ENCODE results near the gene CCND1. TPM values are rescaled to one million over a fixed set of nuclear protein-coding genes. Genes with fewer than 3 reads are reported as not detected.

CCND1 gene
- total RNA-seq, 1 experiment from 2014 or later: 106 TPM

DNA sequence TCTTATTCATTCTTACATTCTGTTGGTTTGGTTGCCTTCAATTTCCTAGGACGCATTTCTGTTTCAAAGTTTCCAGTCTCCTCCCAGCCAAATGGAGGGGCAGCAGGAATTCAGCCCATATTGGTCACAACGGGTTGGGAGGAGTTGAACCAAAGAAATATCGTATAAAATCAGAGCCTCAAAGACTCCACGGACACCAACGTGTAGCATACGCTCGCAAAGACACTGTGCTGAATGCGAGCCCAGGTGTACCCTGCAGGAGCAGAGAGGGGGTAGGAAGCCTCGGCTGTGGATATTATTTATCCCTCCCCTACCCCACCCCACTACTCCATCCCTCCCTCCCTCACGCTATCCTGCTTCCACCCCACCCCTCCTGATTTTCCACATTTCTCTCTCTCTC, 15.5 kb upstream of the CCND1 start:
- H3K36me3 Mint-ChIP-seq (ENCODE audit: insufficient read depth, unreplicated experiment): no peaks in the 10 kb centered on the region

DNA sequence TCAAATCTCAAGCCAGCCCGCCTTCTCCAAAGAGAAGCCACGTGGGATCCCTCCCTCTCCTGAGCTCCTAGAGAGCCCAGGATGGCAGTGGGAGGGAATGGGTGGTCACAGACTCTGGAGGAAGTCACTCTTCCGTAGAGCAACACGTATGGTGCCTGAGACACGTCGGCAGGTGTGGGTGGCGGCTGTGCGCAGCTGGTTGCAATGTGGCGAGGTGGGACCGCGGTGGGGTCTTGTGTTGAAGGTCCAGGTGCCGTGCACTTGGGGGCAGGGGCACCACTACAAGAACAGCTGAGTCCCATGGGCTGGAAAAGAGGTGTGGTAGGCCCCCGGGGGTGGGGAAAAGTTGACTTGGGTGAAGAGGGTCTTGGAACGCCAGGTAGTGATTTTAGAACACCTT, 13.4 kb upstream of the CCND1 start:
- Mint-ChIP-seq H3K27me3 (ENCODE audit: insufficient read depth, unreplicated experiment) (no peaks in the 10 kb centered on the region), H3K9me3 (ENCODE audit: unreplicated experiment) (no peaks in the 10 kb centered on the region), H3K4me1 (ENCODE audit: insufficient read depth, unreplicated experiment) (no peaks in the 10 kb centered on the region), H3K36me3 (ENCODE audit: insufficient read depth, unreplicated experiment) (no peaks in the 10 kb centered on the region), H3K4me3 (ENCODE audit: unreplicated experiment) (no peak overlapping the region), H3K27ac (ENCODE audit: low read depth, unreplicated experiment) (no peak overlapping the region)
- no TSS peak for BruUV-seq (replicated peaks)
- DNase-seq (ENCODE audit: unreplicated experiment): no peak
- ChIA-PET POLR2A (no interaction called here), CTCF (interaction anchor here (0.6 kb wide), 1 partner anchor 288 kb away, joined by 3 read pairs; no protein-coding TSS in a partner anchor)
- TF ChIP-seq, protein P1, sequence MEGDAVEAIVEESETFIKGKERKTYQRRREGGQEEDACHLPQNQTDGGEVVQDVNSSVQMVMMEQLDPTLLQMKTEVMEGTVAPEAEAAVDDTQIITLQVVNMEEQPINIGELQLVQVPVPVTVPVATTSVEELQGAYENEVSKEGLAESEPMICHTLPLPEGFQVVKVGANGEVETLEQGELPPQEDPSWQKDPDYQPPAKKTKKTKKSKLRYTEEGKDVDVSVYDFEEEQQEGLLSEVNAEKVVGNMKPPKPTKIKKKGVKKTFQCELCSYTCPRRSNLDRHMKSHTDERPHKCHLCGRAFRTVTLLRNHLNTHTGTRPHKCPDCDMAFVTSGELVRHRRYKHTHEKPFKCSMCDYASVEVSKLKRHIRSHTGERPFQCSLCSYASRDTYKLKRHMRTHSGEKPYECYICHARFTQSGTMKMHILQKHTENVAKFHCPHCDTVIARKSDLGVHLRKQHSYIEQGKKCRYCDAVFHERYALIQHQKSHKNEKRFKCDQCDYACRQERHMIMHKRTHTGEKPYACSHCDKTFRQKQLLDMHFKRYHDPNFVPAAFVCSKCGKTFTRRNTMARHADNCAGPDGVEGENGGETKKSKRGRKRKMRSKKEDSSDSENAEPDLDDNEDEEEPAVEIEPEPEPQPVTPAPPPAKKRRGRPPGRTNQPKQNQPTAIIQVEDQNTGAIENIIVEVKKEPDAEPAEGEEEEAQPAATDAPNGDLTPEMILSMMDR (IDR thresholded peaks at IDR 0.05; ENCODE audit: unreplicated experiment): no peak
- intact Hi-C loops (cut with micrococcal nuclease): no loop called here

More for the DNA sequence above, 15.5 kb upstream of the CCND1 start:
- Mint-ChIP-seq H3K27me3 (ENCODE audit: insufficient read depth, unreplicated experiment) (no peaks in the 10 kb centered on the region), H3K9me3 (ENCODE audit: unreplicated experiment) (no peaks in the 10 kb centered on the region), H3K4me3 (ENCODE audit: unreplicated experiment) (no peak overlapping the region), H3K4me1 (ENCODE audit: insufficient read depth, unreplicated experiment) (no peaks in the 10 kb centered on the region), H3K27ac (ENCODE audit: low read depth, unreplicated experiment) (no peak overlapping the region)
- intact Hi-C loops (cut with micrococcal nuclease): no loop called here
- ChIA-PET POLR2A (no interaction called here), CTCF (no interaction called here)
- DNase-seq (ENCODE audit: unreplicated experiment): no peak
- no TSS peak for BruUV-seq (replicated peaks)
- TF ChIP-seq, protein P1 (IDR thresholded peaks at IDR 0.05; ENCODE audit: unreplicated experiment): no peak

DNA sequence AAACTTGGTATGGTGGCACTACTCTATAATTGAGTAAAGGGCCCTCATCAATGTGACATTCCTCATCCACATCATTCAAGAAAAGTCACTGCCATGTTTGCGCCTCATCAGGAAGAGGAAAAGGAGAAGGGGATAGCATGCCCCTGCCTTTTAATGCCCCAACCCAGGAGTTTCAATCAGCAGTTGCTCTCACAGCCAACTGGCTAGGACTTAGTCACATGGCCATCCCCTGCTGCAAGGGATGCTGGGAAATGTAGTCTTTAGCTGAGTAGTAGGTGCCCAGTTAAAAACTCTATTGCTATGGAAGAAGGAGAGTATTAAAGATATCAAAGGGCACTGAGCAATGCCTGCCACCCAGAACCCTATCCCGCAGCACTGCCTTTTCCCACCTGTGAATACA, 10.9 kb upstream of the CCND1 start:
- no TSS peak for BruUV-seq (replicated peaks)
- TF ChIP-seq, protein P1 (IDR thresholded peaks at IDR 0.05; ENCODE audit: unreplicated experiment): no peak
- Mint-ChIP-seq H3K36me3 (ENCODE audit: insufficient read depth, unreplicated experiment) (no peaks in the 10 kb centered on the region), H3K4me1 (ENCODE audit: insufficient read depth, unreplicated experiment) (no peaks in the 10 kb centered on the region), H3K4me3 (ENCODE audit: unreplicated experiment) (no peak overlapping the region), H3K27me3 (ENCODE audit: insufficient read depth, unreplicated experiment) (no peaks in the 10 kb centered on the region), H3K9me3 (ENCODE audit: unreplicated experiment) (no peaks in the 10 kb centered on the region), H3K27ac (ENCODE audit: low read depth, unreplicated experiment) (no peak overlapping the region)
- ChIA-PET POLR2A (no interaction called here), CTCF (no interaction called here)
- intact Hi-C loops (cut with micrococcal nuclease): no loop called here
- DNase-seq (ENCODE audit: unreplicated experiment): peak; percentile 28

DNA sequence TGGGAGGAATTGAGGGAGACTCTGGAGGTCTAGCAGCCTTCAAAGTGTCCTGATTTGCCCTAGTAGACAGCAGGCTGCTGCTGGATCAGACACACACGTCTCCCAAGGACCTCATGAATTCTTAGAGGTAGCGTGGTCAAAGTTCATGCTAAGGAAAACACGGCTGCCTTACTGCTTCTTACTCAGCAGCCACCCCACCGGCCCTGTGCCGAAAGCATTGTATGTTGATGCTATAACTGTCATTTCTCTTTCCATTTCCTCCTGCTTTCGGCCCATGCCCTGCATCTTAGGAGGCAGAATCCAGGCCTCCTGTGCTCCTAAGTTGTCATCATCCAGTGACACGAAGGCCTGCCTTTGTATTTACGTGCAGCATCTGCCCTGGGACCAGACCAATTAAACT, 10.5 kb upstream of the CCND1 start:
- no peak for DNase-seq (ENCODE audit: unreplicated experiment)
- intact Hi-C loops (cut with micrococcal nuclease): no loop called here
- Mint-ChIP-seq H3K27ac (ENCODE audit: low read depth, unreplicated experiment) (no peak overlapping the region), H3K36me3 (ENCODE audit: insufficient read depth, unreplicated experiment) (no peaks in the 10 kb centered on the region), H3K4me1 (ENCODE audit: insufficient read depth, unreplicated experiment) (no peaks in the 10 kb centered on the region), H3K4me3 (ENCODE audit: unreplicated experiment) (no peak overlapping the region), H3K27me3 (ENCODE audit: insufficient read depth, unreplicated experiment) (no peaks in the 10 kb centered on the region), H3K9me3 (ENCODE audit: unreplicated experiment) (no peaks in the 10 kb centered on the region)
- ChIA-PET POLR2A (no interaction called here), CTCF (no interaction called here)
- TF ChIP-seq, protein P1 (IDR thresholded peaks at IDR 0.05; ENCODE audit: unreplicated experiment): no peak
- BruUV-seq (replicated peaks): no TSS peak
